ENCODE data around the gene FAM3C.

The FAM3C gene

GRCh38 chr7:121410829-121411596, 14.9 kb upstream of the FAM3C start:
- DNase-seq: no peak

GRCh38 chr7:121406944-121407343, 10.8 kb upstream of the FAM3C start:
- DNase-seq: no peak

GRCh38 chr7:121406461-121406860, 10.4 kb upstream of the FAM3C start:
- DNase-seq: no peak

- DNase-seq: no peak
Measured at GRCh38 chr7:121404348-121404747, 8.2 kb upstream of the FAM3C start.

GRCh38 chr7:121402701-121403100, 6.6 kb upstream of the FAM3C start:
- no peak for DNase-seq

- DNase-seq: no peak
Measured at GRCh38 chr7:121401896-121402295, 5.8 kb upstream of the FAM3C start.

- no peak for DNase-seq
Measured at GRCh38 chr7:121398246-121398645, 2.1 kb upstream of the FAM3C start.

GRCh38 chr7:121397822-121398221, 1.7 kb upstream of the FAM3C start:
- DNase-seq: no peak

GRCh38 chr7:121397361-121397760, 1.3 kb upstream of the FAM3C start:
- DNase-seq: no peak

GRCh38 chr7:121395494-121395960, 581 bp downstream of the FAM3C start:
- DNase-seq: peak; percentile 10

- no peak for DNase-seq
Measured at GRCh38 chr7:121394709-121395140, 1.4 kb downstream of the FAM3C start.

- DNase-seq: no peak
Measured at GRCh38 chr7:121393005-121393366, 3.1 kb downstream of the FAM3C start.

GRCh38 chr7:121392277-121393004, 3.7 kb downstream of the FAM3C start:
- DNase-seq: no peak

GRCh38 chr7:121391686-121392085, 4.4 kb downstream of the FAM3C start:
- DNase-seq: no peak

GRCh38 chr7:121390617-121391016, 5.5 kb downstream of the FAM3C start:
- DNase-seq: no peak

- no peak for DNase-seq
Measured at GRCh38 chr7:121390109-121390508, 6.0 kb downstream of the FAM3C start.

- DNase-seq: no peak
Measured at GRCh38 chr7:121388950-121389349, 7.2 kb downstream of the FAM3C start.

GRCh38 chr7:121385800-121386179, 10.3 kb downstream of the FAM3C start:
- DNase-seq: peak; percentile 37

- no peak for DNase-seq
Measured at GRCh38 chr7:121385056-121385799, 10.9 kb downstream of the FAM3C start.

- no peak for DNase-seq
Measured at GRCh38 chr7:121384265-121384664, 11.8 kb downstream of the FAM3C start.

- DNase-seq: no peak
Measured at GRCh38 chr7:121383235-121383910, 12.7 kb downstream of the FAM3C start.

- DNase-seq: no peak
Measured at GRCh38 chr7:121382473-121382872, 13.6 kb downstream of the FAM3C start.

GRCh38 chr7:121379930-121380329, 16.2 kb downstream of the FAM3C start:
- DNase-seq: no peak

Data from DMS79 treated with DMSO at 0.1 percent for 48 hours (cell line).